Subcutaneous abdominal adipose tissue (tissue), 5 donors: Measurements from ENCODE around the gene SGK1.

ENCODE experiments used
- H3K27ac ChIP-seq: one replicate; pipeline ENCODE4 v1.7.0; 2013; ENCODE audit warnings: low read depth, mild to moderate bottlenecking, inconsistent platforms, low read length, moderate library complexity
- H3K27me3 ChIP-seq, 5 donors: one replicate each; pipeline ENCODE4 v1.7.0; 2013; ENCODE audit warnings: low read length in 5 of 5, inconsistent platforms in 1 of 5; ENCODE audit not compliant: control insufficient read depth in 5 of 5, insufficient read depth in 4 of 5
- H3K36me3 ChIP-seq, 5 donors: one replicate each; pipeline ENCODE4 v1.7.0; 2013; ENCODE audit warnings: low read length in 5 of 5; ENCODE audit not compliant: control insufficient read depth in 5 of 5, insufficient read depth in 5 of 5
- H3K4me1 ChIP-seq, 5 donors: one replicate each; pipeline ENCODE4 v1.7.0; 2013; ENCODE audit warnings: low read length in 5 of 5, mild to moderate bottlenecking in 3 of 5, moderate library complexity in 1 of 5; ENCODE audit not compliant: control insufficient read depth in 5 of 5, insufficient read depth in 5 of 5
- H3K4me3 ChIP-seq, 5 donors: one replicate each; pipeline ENCODE4 v1.7.0; 2013; ENCODE audit warnings: low read length in 5 of 5, low read depth in 1 of 5
- H3K9ac ChIP-seq, 5 donors: one replicate each; pipeline ENCODE4 v1.7.0; 2013; ENCODE audit warnings: low read length in 5 of 5, mild to moderate bottlenecking in 4 of 5, moderate library complexity in 3 of 5
- H3K9me3 ChIP-seq, 5 donors: one replicate each; pipeline ENCODE4 v1.7.0; 2013; ENCODE audit warnings: low read length in 5 of 5; ENCODE audit not compliant: control insufficient read depth in 5 of 5
- donor health status: healthy.
- donor health status: healthy.
- donor health status: healthy.
- donor health status: healthy.
- donor health status: healthy.

Gene SGK1

GRCh38 chr6:134147034-134147533 is 170.8 kb downstream of the SGK1 start:
- H3K27ac ChIP-seq: no peak overlapping the region
- no peak overlapping the region for H3K9ac ChIP-seq
- peaks cover 0 to 7% (median 4%) of the 10 kb centered on the region in 5 donors for H3K4me1 ChIP-seq
- no peaks in the 10 kb centered on the region for H3K9me3 ChIP-seq
- H3K36me3 ChIP-seq: no peaks in the 10 kb centered on the region
- H3K27me3 ChIP-seq: no peaks in the 10 kb centered on the region
- H3K4me3 ChIP-seq: no peak overlapping the region

DNA sequence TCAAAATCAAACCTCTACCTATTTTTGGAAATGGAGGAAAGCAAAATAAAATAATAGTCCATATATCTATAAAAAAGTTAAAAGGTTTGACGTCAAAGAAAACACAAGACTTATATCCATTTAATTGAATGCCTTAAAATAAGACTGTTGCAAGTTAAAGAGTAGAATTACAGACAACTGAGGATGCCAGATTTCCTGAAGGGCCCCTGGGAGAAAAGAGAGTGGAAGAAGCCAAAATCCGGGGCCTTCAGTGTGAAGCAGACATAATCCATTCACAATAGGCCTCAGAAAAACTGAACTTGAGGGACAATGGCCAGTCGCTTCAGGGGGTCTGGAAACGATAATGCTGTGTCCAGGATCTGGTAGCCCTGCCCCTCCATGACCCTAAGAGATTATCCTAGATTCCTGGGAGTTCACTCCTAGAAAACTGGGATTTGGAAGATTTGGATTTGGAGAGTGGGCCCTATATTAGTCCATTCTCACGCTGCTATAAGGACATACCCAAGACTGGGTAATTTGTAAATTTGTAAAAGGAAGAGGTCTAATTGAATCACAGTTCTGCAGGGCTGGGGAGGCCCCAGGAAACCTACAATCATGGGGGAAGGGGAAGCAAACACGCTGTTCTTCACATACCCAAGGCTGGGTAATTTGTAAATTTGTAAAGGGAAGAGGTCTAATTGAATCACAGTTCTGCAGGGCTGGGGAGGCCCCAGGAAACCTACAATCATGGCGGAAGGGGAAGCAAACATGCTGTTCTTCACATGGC is 171.5 kb downstream of the SGK1 start:
- no peak overlapping the region for H3K27ac ChIP-seq

DNA sequence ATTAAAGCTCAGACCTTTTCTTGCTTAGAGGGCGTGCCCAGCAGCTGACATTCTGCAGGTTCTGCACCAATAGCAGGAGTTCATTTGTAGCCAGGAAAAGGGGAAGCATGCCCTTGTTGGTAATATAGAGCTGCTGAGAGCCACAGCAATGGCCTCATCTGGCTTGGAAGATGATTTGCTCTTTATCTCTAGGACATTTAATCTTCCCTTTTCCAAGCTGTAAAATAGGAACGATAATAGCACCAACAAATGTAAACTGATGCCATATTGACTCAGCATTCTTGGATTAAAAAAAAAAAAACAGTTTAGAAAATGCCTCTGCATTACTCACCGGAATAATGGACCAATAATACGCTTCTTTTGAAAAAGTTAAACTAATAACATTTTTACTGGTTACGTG is 172.1 kb downstream of the SGK1 start:
- peaks cover 0 to 7% (median 4%) of the 10 kb centered on the region in 5 donors for H3K4me1 ChIP-seq
- no peaks in the 10 kb centered on the region for H3K9me3 ChIP-seq
- H3K9ac ChIP-seq: no peak overlapping the region
- no peak overlapping the region for H3K4me3 ChIP-seq
- H3K36me3 ChIP-seq: no peaks in the 10 kb centered on the region
- H3K27ac ChIP-seq: no peak overlapping the region
- H3K27me3 ChIP-seq: no peaks in the 10 kb centered on the region

More for the DNA sequence above, 171.5 kb downstream of the SGK1 start:
- H3K9me3 ChIP-seq: no peaks in the 10 kb centered on the region
- H3K4me3 ChIP-seq: no peak overlapping the region
- no peaks in the 10 kb centered on the region for H3K36me3 ChIP-seq
- H3K4me1 ChIP-seq: peaks cover 0 to 7% (median 4%) of the 10 kb centered on the region in 5 donors
- H3K27me3 ChIP-seq: no peaks in the 10 kb centered on the region
- no peak overlapping the region for H3K9ac ChIP-seq

DNA sequence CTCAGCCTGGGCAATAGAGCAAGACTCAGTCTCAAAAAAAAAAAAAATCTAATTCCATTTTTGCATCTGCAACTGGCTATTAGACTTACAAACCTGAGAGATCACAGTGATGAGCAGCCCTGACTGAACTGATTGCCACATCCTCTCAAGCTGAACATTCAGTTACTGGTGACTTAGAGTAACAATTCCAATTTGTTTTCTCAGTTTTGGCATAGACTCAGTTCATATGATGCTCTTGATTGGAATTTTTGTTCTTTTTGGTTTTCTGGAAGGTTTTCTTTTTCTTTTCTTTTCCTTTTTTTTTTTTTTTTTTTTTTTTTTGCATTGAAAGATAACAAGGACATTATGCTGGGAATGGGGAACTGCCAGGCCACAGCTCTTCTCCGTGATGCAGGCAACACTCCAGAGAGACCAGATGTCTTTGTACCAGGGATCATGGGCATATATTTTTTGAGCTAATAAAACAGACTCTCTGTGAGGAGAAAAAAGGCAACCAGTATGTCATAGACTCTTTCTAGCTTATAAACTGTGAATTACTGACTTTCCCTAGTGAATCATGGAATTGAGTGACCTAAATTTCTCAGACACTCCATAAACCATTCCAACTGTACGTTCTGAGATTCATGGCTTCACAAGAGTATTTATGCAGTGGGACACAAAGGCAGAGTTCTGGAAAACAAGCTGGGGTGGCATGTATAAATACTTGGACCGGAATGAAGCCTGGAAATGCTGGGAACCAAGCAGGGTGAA is 179.5 kb downstream of the SGK1 start:
- Histone ChIP-seq H3K36me3 (no peaks in the 10 kb centered on the region), H3K4me3 (no peak overlapping the region), H3K27ac (no peak overlapping the region), H3K27me3 (no peaks in the 10 kb centered on the region), H3K9ac (no peak overlapping the region), H3K9me3 (no peaks in the 10 kb centered on the region), H3K4me1 (no peaks in the 10 kb centered on the region)

GRCh38 chr6:134134654-134135053 is 183.3 kb downstream of the SGK1 start:
- Histone ChIP-seq H3K9ac (no peak overlapping the region), H3K27ac (no peak overlapping the region), H3K4me3 (no peak overlapping the region), H3K9me3 (no peaks in the 10 kb centered on the region), H3K27me3 (no peaks in the 10 kb centered on the region), H3K36me3 (no peaks in the 10 kb centered on the region), H3K4me1 (no peaks in the 10 kb centered on the region)

- no peaks in the 10 kb centered on the region for H3K27me3 ChIP-seq
- no peaks in the 10 kb centered on the region for H3K36me3 ChIP-seq
- no peak overlapping the region for H3K4me3 ChIP-seq
- no peak overlapping the region for H3K27ac ChIP-seq
- H3K9me3 ChIP-seq: no peaks in the 10 kb centered on the region
- no peak overlapping the region for H3K9ac ChIP-seq
- H3K4me1 ChIP-seq: no peaks in the 10 kb centered on the region
Observed at GRCh38 chr6:134132494-134133141, 185.3 kb downstream of the SGK1 start.

DNA sequence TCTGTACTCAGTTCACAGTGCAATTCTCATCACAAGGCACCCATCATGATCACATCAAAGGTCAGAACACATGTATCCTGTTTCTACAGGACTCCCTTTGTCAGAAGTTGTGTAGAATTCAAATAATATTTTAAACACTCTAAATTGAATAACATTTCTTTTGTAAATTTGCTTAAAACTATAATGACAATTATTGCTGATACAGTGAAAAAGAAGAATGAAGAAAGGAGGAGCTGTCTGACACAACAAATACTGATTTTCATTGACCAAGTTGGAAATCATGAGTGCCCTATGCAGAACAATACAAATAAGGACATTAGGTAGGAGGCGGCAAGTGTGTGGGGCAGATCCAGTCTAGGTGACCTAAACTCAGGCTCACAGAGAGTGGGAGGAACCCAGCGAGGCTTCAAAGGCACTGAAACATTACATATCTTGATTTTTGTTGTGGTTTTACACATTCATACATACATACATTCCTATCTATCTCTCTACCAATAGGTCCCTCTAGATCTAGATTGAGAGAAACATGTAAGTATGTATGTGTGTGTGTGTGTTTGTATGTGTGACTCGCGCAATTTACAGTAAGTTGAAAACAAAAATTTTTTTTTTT is 186.3 kb downstream of the SGK1 start:
- H3K9ac ChIP-seq: no peak overlapping the region
- no peaks in the 10 kb centered on the region for H3K36me3 ChIP-seq
- H3K4me3 ChIP-seq: no peak overlapping the region
- no peaks in the 10 kb centered on the region for H3K4me1 ChIP-seq
- H3K27me3 ChIP-seq: no peaks in the 10 kb centered on the region
- no peaks in the 10 kb centered on the region for H3K9me3 ChIP-seq
- H3K27ac ChIP-seq: no peak overlapping the region

GRCh38 chr6:134128146-134128545 is 189.8 kb downstream of the SGK1 start:
- no peaks in the 10 kb centered on the region for H3K9me3 ChIP-seq
- H3K27ac ChIP-seq: no peak overlapping the region
- H3K4me1 ChIP-seq: no peaks in the 10 kb centered on the region

GRCh38 chr6:134123666-134124208 is 194.2 kb downstream of the SGK1 start:
- H3K27ac ChIP-seq: no peak overlapping the region
- no peak overlapping the region for H3K9ac ChIP-seq

More at GRCh38 chr6:134128146-134128545, 189.8 kb downstream of the SGK1 start:
- Histone ChIP-seq H3K4me3 (no peak overlapping the region), H3K27me3 (no peaks in the 10 kb centered on the region), H3K36me3 (no peaks in the 10 kb centered on the region), H3K9ac (no peak overlapping the region)

More at GRCh38 chr6:134123666-134124208, 194.2 kb downstream of the SGK1 start:
- H3K9me3 ChIP-seq: no peaks in the 10 kb centered on the region
- H3K27me3 ChIP-seq: no peaks in the 10 kb centered on the region
- no peaks in the 10 kb centered on the region for H3K36me3 ChIP-seq
- H3K4me3 ChIP-seq: no peak overlapping the region
- no peaks in the 10 kb centered on the region for H3K4me1 ChIP-seq
